ENCODE data around the gene SCAMP4.

SCAMP4 gene

GRCh38 chr19:1905110-1905862 lies at the start of gene SCAMP4, which contains the start of gene ADAT3:
Gene SCAMP4, plus strand, starts transcription at chr19:1905399. Its CDS starts 9,621 bp downstream, at chr19:1915020.
Gene ADAT3, plus strand, starts transcription at chr19:1905399. Its CDS starts 6,649 bp downstream, at chr19:1912048.
- peak; percentile 97 for DNase-seq (ENCODE audit: low spot score)

GRCh38 chr19:1855828-1856255 lies 49.4 kb upstream of the SCAMP4 start:
- DNase-seq (ENCODE audit: low spot score): no peak

DNA sequence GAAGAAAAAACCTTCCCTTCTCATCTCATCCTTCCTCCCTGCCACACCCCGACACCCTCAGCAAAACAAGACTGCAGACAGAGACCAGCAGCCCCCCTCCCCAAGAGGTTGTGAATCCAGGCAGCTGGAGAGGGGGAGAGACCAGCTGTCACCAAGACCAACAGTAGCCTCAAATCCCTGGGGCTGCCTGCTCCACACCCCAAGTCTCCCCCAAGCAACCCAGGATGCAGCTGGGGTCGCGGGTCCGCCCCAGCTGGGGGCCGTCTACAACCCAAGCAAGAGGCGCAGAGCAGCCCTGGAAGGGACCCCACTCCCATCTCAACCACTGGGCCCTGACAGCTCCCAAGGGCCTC lies 48.9 kb upstream of the SCAMP4 start:
- DNase-seq (ENCODE audit: low spot score): no peak

GRCh38 chr19:1856698-1857603 lies 48.2 kb upstream of the SCAMP4 start:
- DNase-seq (ENCODE audit: low spot score): no peak

DNA sequence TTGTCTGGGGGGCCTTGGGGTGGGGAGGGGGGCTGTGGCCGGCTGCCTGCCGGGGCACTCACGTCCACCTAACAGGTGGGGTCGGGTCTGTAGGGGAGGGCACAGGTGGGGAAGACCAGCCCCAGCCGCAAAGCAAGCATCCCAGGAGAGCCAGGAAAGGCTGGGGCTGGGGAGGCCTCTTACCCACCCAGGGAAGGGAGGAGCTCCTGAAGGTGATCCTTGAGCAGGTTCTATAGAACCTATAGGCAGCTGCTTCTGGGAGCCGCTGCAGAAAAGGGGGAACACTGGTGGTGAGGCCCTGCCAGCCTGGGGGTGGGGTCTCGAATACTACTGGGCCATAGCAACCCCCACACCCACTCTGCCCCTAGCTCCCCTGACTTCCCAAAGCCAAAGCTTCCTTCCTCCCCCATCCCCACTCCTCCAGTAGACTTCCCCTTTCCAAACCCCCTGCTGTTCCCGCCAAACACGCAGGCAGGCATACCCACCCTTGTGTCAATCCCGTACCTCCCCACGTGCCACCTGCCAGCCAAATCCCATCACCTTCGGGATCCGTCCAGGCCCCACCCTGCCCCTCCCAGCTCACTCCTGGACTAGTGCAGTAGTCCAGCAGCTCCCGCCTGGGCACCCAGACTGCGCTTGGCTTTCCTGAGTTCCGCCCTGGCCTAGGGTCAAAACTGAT lies 47.4 kb upstream of the SCAMP4 start:
- DNase-seq (ENCODE audit: low spot score): no peak

GRCh38 chr19:1858412-1859081 lies 46.7 kb upstream of the SCAMP4 start:
- DNase-seq (ENCODE audit: low spot score): no peak

GRCh38 chr19:1859331-1859781 lies 45.8 kb upstream of the SCAMP4 start:
- no peak for DNase-seq (ENCODE audit: low spot score)

- no peak for DNase-seq (ENCODE audit: low spot score)
These were observed 45.0 kb upstream of the SCAMP4 start for GRCh38 chr19:1860042-1860775.

DNA sequence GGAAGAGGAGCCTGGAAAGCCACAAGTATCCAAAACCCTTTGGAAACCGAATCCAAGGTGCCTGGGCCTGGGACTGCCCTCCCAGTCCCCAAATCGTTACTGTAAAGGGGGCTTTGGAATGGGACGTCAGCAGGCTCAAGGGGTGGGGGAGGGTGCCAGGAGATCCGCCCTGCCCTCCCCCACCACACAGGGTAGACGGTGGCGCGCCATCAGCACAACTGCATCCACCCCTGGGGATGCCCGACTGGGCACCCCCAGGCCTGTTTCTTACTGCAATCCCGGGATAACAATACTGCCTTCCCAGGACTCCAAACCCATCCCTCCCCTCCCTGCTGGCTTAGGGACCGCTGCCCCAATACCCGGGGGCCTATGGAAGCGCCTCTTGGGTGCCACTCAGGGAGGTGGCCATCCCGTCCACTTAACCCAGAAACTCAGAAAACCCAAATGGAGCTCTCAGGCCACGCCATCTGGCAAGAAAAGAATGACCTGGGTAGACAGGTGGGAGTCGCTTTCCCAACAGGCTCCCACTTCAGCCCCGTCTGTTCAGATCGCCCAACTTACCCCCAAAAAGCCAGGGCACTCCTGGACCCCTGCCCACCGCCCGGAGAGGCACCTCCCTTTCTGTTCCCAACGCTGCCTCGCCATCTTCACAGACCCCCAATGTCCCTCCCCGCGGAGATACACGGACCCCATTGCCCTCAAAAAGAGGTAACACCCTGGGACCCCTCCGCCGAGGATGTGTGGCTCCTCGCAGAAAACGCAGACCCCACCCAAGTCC lies 44.2 kb upstream of the SCAMP4 start:
- DNase-seq (ENCODE audit: low spot score): no peak

DNA sequence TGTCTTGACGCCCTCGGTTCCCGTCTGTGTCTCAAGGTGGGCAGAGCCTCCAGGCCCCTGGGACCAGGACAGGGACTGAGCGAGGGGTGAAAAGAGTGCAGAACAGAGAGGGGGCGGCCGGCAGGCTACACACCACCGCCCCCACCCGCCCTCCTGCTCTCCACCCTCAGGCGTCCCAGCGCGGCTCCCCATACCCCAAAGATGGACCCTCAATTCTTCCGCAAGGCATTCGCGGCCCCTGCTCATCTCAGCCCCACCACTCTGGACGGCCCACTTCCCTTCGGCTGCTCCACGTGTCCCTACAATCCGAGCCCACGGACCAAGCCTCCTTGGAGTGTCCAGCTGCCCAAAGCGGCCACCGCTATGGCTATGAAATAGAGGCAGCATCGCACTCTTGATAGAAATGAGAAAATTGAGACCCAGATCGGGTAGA lies 43.6 kb upstream of the SCAMP4 start:
- DNase-seq (ENCODE audit: low spot score): no peak

GRCh38 chr19:1862068-1862423 lies 43.2 kb upstream of the SCAMP4 start:
- no peak for DNase-seq (ENCODE audit: low spot score)

- DNase-seq (ENCODE audit: low spot score): no peak
These were observed 42.5 kb upstream of the SCAMP4 start for GRCh38 chr19:1862424-1863327.

- DNase-seq (ENCODE audit: low spot score): no peak
These were observed 41.9 kb upstream of the SCAMP4 start, which contains the start of gene KLF16 for GRCh38 chr19:1863328-1863637. Gene KLF16, minus strand, starts transcription at chr19:1863579. Its CDS starts 82 bp downstream, at chr19:1863497.

GRCh38 chr19:1863638-1864479 lies 41.3 kb upstream of the SCAMP4 start:
- peak; percentile 87 for DNase-seq (ENCODE audit: low spot score)

DNA sequence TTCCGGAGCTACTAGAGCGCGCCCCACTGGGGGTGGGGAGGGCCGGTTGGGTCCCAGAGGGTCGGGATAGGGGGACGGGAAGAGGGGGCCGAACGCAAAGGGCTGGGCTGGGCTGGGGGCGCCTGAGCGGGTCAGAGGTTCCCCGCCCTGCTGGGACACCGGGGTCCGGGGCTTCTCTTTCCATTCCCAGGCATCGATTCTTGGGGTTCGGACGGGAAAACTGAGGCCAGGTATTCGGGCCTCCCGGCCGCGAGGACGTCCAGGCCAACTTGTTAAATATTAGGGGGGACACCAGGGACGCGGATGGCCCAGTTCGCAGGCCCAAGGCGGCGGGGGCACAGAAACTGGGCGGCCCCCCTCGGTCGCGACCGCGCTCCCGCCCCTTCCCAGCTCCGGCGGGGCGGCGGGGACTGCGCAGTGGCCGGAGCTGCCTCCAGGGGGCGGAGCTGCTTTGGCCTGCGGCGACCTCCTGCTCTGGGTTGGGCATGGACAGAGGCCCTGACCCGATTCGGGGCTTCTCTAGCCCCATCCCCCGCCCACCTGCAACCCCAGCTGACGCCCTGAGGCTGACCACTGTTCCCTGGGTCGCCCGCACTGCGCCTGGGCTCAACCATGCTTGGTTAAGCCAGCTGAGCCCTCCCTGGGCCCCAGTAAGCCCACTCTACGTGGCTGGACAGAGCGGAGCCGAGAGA lies 40.6 kb upstream of the SCAMP4 start:
- no peak for DNase-seq (ENCODE audit: low spot score)

DNA sequence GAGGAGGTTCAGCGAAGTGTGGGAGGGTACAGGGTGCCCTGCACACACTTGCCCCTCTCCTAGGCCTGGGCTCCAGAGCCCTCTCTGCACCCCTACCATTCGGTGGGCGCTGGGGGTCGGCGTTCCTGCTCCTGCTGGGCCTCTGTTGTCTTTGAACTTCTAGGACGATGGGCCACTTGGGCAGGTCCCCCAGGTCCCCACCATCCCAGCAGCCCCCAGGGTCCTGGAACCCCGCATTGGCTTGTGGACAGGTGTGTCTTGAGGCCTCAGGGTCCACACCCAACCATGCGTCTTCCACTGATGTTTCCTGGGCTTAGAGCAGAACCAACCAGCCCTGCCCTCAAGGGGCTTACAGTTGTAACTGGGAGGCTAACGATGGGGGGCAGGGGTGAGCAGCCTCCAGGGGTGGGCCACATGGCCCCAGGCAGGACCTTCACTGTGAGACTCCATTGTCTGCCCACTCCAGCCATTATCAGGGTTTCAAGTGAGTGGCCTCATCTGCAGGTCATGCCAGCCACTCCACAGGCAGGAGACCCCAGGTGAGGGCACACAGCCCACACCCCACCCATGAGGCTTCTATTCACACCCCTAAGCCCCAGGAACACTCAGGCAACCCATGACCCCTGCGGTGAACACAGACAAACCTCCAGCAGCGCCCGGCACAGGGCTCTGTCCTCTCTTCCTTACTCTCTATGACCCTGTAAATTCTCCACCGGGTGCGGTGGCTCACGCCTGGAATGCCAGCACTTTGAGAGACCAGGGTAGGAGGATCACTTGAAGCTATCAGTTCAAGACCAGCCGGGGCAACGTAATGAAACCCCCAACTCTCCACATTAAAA lies 39.8 kb upstream of the SCAMP4 start:
- no peak for DNase-seq (ENCODE audit: low spot score)
